ENCODE measurements around the gene LEMD3.
A peak's percentile ranks its signal among the peaks of the same experiment; 100 is the strongest.

LEMD3 gene

GRCh38 chr12:65169320-65170208 is at the start of gene LEMD3:
Gene LEMD3, plus strand, starts transcription at chr12:65169583. Its CDS starts 14 bp downstream, at chr12:65169597.
- peak; percentile 98 for DNase-seq

- peak; percentile 62 for DNase-seq
These were observed 48.1 kb upstream of the LEMD3 start, which contains the start of gene WIF1 for GRCh38 chr12:65121049-65121955. Gene WIF1, minus strand, starts transcription at chr12:65121305. Its CDS starts 114 bp downstream, at chr12:65121191.

DNA sequence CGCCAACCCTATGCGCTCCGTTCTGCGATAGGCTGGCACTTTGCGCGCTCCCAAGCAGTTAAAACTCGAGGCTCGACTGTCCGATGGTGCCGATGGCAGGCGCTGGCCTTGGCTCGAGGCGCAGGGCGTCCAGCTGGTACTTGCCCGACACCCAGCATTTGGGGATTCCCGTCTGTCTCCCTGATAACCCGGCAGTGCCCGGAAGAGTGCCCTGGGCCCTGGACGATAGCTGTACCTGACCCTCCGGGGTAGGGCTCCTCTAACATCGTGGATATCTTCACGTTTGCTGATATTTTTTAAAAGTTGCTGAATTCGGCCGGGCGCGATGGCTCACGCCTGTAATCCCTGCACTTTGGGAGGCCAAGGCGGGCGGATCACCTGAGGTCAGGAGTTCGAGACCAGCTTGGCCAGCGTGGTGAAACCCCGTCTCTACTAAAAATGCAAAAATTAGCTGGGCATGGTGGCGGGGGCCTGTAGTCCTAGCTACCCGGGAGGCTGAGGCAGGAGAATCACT is 47.4 kb upstream of the LEMD3 start:
- DNase-seq = no peak

GRCh38 chr12:65122703-65123102 is 46.7 kb upstream of the LEMD3 start:
- no peak for DNase-seq

- DNase-seq = no peak
These were observed 45.8 kb upstream of the LEMD3 start for GRCh38 chr12:65123435-65124063.

GRCh38 chr12:65125247-65125646 is 44.1 kb upstream of the LEMD3 start:
- DNase-seq = no peak

DNA sequence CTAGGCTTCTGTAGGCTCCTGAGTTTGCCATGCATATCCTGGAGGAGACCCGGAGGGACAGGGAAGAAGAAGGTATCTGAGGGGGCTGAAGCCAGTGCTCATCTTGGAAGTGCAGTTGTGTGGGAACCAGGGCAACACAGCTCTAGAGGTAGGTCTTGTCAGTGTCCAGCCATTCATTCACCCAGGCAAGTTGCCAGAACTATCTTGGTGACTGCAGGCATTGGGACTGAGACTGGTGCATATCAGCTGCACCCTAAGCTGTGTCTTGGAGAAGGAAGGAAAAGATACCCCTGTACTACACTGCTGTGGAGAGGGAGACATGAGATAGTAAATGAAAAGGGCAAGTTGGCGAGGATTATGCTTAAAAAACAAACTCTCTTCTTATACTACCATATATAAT is 43.4 kb upstream of the LEMD3 start:
- DNase-seq = no peak

GRCh38 chr12:65126482-65126881 is 42.9 kb upstream of the LEMD3 start:
- no peak for DNase-seq

DNA sequence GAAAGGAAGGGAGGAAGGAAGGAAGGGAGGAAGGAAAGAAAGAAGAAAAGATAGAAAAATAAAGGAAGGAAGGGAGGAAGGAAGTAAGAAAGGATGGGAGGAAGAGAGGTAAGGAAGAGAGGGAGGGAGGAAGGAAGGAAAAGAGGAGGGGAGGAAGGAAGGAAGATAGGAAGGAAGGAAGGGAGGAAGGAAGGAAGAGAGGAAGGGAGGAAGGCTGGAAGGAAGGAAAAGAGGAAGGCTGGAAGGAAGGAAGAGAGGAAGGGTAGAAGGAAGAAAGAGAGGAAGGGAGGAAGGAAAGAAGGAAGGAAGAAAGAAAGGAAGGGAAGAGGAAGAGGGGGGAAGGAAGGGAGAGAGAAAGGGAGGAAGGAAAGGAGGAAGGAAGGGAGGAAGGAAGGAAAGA is 35.5 kb upstream of the LEMD3 start:
- no peak for DNase-seq

GRCh38 chr12:65139389-65139788 is 30.0 kb upstream of the LEMD3 start:
- DNase-seq = no peak

DNA sequence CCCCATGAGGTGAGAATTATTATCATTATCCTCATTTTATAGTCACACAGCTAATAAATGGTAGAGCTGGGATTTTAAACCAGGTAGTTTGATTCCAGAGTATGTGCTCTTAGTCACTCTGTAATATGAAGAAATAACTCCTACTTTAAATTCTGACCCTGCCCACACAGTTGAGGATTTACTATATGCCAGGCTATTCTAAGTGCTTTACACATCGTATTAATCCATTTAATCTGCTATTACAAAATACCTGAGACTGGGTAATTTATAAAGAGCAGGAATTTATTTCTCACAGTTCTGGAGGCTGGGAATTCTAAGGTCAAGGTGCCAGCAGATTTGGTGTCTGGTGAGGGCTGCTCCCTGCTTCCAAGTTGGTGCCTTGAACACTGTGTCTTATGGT is 28.6 kb upstream of the LEMD3 start:
- DNase-seq = no peak

DNA sequence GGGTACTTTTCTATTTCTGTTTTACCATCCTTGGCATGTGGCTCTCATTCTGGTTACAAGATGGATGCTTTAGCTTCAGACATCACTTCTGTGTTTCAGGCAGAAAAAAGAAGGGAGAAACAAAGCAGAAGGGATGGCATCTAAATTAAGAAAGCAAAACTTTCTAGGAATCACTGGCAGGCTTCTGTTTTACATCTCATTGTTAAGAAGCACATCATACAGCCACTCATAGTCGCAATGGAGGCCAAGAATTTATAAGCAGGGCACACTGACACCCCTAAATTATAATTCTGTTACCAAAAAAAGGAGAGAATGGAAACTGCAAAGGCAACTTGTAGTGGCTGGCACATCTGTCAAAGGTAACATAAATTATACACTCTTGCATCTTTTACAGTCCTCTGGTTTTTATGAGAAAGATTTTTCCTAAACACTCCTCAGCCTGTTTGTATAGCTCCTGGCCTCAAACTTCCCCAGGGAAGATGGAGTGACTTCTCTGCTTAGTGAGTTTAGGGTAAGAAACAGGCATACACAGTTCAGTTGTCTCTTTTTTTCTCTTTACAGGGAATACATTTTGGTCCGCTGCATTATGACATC is 22.0 kb upstream of the LEMD3 start:
- no peak for DNase-seq

GRCh38 chr12:65152012-65152411 is 17.4 kb upstream of the LEMD3 start:
- DNase-seq = no peak

GRCh38 chr12:65152596-65152995 is 16.8 kb upstream of the LEMD3 start:
- no peak for DNase-seq

GRCh38 chr12:65155784-65156183 is 13.6 kb upstream of the LEMD3 start:
- DNase-seq = no peak

- no peak for DNase-seq
These were observed 13.0 kb upstream of the LEMD3 start for GRCh38 chr12:65156366-65156841.

DNA sequence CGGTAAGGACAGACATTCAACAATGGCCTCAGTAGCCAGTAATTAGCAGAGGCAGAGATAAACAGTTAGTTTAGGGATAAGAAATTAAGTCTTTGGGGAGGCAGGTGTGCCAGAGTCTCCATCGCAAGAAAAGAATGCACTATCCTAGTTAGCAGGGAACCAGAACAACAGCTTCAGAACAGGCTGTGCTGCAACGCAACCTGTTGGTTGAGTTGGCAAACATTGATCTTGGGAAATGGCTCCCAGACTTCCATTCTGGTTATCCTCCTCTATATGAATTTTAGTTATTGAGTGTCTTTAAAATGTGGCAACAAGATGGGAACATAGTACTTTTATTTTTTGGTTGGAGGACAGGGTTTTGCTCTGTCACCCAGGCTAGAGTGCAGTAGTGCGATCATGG is 12.3 kb upstream of the LEMD3 start:
- DNase-seq = no peak

DNA sequence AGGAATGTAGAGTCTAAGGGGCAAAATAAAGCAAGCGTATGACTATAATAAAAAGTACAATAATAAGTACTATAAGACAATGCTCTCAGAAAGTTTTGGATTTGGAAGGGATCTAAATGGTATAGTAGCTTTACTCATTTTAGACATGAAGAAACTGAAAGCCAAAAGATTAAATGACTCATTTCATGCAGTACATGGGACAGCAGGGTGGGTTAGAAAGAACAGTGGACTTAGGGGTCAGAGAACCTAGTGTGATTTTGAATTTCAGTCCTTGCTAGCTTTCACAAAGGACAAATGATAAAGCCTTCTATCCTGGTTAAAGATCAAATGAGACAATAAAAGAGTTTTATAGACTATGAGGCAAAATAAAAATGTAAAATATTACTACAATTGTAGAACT is 6.8 kb upstream of the LEMD3 start:
- DNase-seq = no peak

DNA sequence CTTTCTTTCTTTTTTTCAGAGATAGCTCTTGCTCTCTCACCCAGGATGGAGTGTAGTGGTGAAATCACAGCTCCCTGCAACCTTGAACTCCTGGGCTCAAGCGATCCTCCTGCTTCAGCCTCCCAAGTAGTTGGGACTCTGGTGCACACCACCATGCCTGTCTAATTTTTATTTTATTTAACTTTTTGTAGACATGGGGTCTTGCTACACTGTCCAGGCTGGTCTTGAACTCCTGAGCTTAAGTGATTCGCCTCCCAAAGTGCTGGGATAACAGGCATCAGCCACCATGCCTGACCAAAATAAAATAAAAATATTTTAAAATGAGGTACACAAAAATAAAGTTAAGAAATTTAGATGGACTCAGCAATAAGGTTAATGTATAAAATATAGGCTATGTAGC is 5.1 kb upstream of the LEMD3 start:
- DNase-seq = no peak

GRCh38 chr12:65164774-65165173 is 4.6 kb upstream of the LEMD3 start:
- DNase-seq = no peak

DNA sequence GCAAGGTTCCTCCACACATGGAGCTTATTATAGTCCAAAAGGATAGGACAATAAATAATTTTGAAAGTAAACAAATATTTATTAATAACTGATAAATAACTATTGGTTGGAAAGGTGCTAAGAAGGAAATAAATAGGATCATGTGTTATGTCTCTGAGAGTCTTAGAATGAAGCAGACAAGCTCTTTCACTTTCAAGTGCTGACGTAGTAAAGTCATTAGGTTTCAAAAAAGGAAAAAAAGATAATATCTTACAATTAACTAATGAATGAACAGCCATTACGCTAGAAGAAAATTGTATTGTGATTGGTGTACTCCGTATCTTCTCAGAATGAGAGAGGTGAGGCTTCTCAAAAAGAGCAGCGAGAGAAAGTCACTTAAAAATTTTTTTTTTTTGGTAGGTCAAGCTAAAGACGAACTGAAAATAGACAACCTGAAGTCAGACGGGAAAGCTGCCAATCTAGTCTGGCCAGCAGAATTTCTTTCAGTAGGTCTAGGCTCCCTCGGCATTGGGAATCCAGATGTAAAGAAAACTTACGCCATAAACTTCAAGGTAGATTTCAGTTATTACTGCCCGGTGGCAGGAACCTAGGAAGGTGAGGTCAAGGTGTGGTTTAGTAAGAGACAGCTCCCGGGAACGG is 583 bp upstream of the LEMD3 start:
- no peak for DNase-seq
